Stomach (tissue), 4 donors: ENCODE data around the gene TTC21A.

Experiments used
- POLR2AphosphoS5 ChIP-seq, 3 donors: sonication (generic); formaldehyde crosslinking; IDR thresholded peaks; one replicate each; pipeline ENCODE4 v1.6.1; 2016; ENCODE audit warnings: antibody characterized with exemption in 3 of 3
- TF ChIP-seq, protein P1 (sequence below), 7 experiments: fragments of 450-650 bp in 4 of 7; fragments of 200-600 bp in 3 of 7; sonication (generic) in 3 of 7; IDR thresholded peaks; one replicate each; pipeline ENCODE4 v1.5.1; 2016 to 2019; ENCODE audit warnings: antibody characterized with exemption in 7 of 7, control low read depth in 2 of 7, mild to moderate bottlenecking in 1 of 7

DNA sequence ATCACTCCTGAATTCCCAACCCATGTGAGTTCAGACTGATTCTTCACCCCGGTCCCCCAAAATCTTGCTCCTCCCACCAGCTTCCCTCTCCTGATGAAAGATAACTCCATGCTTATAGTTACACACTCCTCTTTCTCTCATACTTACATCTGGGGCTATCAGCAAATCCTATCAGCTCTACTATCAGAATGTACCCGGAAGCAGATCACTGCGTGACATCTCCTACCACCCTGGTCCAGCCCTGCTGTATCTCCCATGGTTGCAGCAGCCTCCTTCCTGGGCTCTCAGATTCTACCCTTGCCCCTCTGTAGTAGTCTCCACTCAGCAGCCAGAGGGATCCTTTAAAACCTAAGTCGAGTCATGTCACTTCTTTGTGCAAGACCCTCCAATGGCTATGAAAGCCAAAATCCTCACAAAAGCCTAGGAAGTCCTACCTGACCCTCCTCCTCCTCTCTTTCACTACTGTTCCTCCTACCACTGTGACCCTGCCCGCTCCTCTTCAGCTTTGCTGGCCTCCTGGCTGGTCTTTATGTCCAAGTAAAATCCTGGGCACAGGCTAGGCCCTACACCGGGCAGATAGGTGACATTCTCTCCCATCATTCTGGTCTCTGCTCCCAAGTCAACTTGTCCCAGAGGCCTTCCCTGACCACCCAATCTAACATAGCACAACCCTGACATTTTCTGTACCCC, 68.7 kb downstream of the TTC21A start:
- no peak for TF ChIP-seq POLR2AphosphoS5 (IDR thresholded peaks at IDR 0.05)
- TF ChIP-seq, protein P1, sequence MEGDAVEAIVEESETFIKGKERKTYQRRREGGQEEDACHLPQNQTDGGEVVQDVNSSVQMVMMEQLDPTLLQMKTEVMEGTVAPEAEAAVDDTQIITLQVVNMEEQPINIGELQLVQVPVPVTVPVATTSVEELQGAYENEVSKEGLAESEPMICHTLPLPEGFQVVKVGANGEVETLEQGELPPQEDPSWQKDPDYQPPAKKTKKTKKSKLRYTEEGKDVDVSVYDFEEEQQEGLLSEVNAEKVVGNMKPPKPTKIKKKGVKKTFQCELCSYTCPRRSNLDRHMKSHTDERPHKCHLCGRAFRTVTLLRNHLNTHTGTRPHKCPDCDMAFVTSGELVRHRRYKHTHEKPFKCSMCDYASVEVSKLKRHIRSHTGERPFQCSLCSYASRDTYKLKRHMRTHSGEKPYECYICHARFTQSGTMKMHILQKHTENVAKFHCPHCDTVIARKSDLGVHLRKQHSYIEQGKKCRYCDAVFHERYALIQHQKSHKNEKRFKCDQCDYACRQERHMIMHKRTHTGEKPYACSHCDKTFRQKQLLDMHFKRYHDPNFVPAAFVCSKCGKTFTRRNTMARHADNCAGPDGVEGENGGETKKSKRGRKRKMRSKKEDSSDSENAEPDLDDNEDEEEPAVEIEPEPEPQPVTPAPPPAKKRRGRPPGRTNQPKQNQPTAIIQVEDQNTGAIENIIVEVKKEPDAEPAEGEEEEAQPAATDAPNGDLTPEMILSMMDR (IDR thresholded peaks at IDR 0.05) = no peak
